Activated T-helper 17 cell treated with anti-CD3 and anti-CD28 coated beads, Interleukin-2, amount 50 U/mL, for 72 hours (primary cell): ENCODE measurements around the gene PCCB. TPM values are rescaled to one million over a fixed set of nuclear protein-coding genes. Genes with fewer than 3 reads are reported as not detected.

ENCODE experiments used
- ATAC-seq: fragments of 150-1000 bp; cut with Tn5 transposase; replicated peaks from 2 replicates; pipeline ENCODE4 v1.10.0; 2021; ENCODE audit warnings: mild to moderate bottlenecking, moderate library complexity
- H3K27ac Mint-ChIP-seq: one replicate; pipeline ENCODE4 v1.8.0; 2022; ENCODE audit warnings: mixed read lengths
- H3K27me3 Mint-ChIP-seq: one replicate; pipeline ENCODE4 v1.8.0; 2022; ENCODE audit warnings: mixed read lengths
- H3K36me3 Mint-ChIP-seq: one replicate; pipeline ENCODE4 v1.8.0; 2022; ENCODE audit warnings: low read depth, mild to moderate bottlenecking, mixed read lengths
- H3K4me1 Mint-ChIP-seq: one replicate; pipeline ENCODE4 v1.8.0; 2022; ENCODE audit warnings: mixed read lengths
- H3K4me3 Mint-ChIP-seq: one replicate; pipeline ENCODE4 v1.8.0; 2022; ENCODE audit warnings: mild to moderate bottlenecking, mixed read lengths
- H3K9me3 Mint-ChIP-seq: one replicate; pipeline ENCODE4 v1.8.0; 2022; ENCODE audit warnings: mixed read lengths
- total RNA-seq, 2 donors: library from RNA; stranded (reverse); gene quantifications; one replicate each; pipeline ENCODE4 v1.2.3, GENCODE V29; 2022

PCCB gene
- total RNA-seq, 2 donors from 2014 or later, result 26.5 to 40.2 TPM

DNA sequence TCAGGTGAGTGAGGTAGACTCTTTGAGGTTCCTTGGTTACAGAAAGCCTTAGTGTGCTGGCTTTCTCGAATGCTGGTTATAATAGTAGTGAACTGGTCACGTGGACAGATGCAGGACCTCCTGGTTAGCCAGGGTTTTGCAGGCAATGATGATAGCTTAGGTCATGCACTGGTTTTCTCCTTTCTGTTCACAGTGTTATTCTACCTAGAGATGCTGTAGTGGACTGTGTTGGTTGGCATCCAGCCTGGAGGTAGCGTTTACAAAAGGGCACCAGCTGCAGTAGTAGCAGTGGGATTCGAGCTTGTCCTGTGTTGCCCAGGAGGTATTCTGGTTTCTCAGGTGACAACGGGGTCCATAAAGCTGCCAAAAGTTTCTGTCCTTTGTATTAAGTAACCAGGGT, 27.0 kb downstream of the PCCB start:
- H3K36me3 Mint-ChIP-seq, result peaks cover 77% of the 10 kb centered on the region
- no peaks in the 10 kb centered on the region for H3K27me3 Mint-ChIP-seq
- no peak for ATAC-seq
- peaks cover 12% of the 10 kb centered on the region for H3K9me3 Mint-ChIP-seq
- no peak overlapping the region for H3K4me3 Mint-ChIP-seq
- H3K4me1 Mint-ChIP-seq, result peaks cover 17% of the 10 kb centered on the region
- H3K27ac Mint-ChIP-seq, result no peak overlapping the region

DNA sequence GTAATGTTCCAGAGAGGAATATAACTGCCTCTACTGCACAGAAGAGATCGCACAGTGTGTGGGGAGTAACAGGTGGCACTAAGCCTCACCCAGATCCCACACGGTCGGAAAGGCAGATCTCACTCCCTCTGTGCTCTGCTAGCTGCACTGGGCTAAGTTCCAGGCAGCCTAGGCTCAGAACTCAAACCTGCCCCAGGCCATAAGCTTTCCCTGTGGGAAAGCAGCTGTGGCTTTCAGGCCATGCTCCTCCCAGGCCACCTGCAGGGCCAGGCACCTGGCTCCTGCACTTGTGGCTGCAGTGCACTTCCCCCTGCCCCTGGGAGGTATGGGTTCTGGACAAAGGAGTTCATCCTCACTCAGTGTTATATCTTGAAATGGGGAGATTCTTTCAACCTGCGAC, 27.5 kb downstream of the PCCB start:
- H3K36me3 Mint-ChIP-seq, result peaks cover 76% of the 10 kb centered on the region
- no peaks in the 10 kb centered on the region for H3K27me3 Mint-ChIP-seq
- ATAC-seq, result no peak
- H3K9me3 Mint-ChIP-seq, result peaks cover 12% of the 10 kb centered on the region
- no peak overlapping the region for H3K4me3 Mint-ChIP-seq
- H3K27ac Mint-ChIP-seq, result no peak overlapping the region
- H3K4me1 Mint-ChIP-seq, result peaks cover 12% of the 10 kb centered on the region

DNA sequence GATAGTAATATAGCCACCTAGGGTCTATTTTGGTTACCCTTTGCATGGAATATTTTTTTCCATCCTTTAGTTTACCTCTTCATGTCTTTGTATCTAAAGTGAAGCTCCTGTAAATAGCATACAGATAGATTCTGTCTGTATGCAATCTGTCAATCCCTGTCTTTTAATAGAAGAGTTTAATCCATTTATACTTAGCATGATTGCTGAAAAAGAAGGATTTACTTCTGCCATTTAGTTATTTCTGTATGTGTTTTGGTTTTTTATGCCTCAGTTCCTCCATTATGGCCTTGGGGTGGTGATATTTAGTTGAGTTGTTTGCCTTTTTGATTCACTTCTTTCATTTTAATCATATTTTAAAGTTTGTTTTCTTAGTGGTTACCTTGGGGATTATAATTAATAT, 29.0 kb downstream of the PCCB start:
- peaks cover 74% of the 10 kb centered on the region for H3K36me3 Mint-ChIP-seq
- no peak overlapping the region for H3K4me3 Mint-ChIP-seq
- ATAC-seq, result no peak
- H3K27ac Mint-ChIP-seq, result no peak overlapping the region
- H3K27me3 Mint-ChIP-seq, result no peaks in the 10 kb centered on the region
- H3K9me3 Mint-ChIP-seq, result peaks cover 12% of the 10 kb centered on the region
- H3K4me1 Mint-ChIP-seq, result peaks cover 7% of the 10 kb centered on the region

DNA sequence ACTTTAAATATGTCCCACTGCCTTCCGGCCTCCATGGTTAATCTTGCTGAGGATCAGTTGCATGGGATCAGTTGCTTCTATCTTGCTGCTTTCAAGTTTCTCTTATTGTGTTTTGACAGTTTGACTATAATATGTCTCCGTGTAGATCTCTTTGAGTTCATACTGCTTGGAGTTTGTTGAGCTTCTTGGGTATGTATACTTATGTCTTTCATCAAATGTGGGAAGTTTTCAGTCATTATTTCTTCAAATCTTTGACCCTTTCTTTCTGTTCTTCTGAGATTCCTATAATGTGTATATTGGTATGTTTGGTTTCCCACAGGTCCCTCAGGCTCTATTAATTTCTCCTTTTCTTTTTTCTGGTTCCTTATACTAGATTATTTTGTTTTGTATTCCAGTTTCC, 30.8 kb downstream of the PCCB start:
- Mint-ChIP-seq H3K4me1 (peaks cover 7% of the 10 kb centered on the region), H3K36me3 (peaks cover 77% of the 10 kb centered on the region), H3K27ac (no peak overlapping the region), H3K27me3 (no peaks in the 10 kb centered on the region), H3K9me3 (peaks cover 12% of the 10 kb centered on the region), H3K4me3 (no peak overlapping the region)
- ATAC-seq, result no peak

DNA sequence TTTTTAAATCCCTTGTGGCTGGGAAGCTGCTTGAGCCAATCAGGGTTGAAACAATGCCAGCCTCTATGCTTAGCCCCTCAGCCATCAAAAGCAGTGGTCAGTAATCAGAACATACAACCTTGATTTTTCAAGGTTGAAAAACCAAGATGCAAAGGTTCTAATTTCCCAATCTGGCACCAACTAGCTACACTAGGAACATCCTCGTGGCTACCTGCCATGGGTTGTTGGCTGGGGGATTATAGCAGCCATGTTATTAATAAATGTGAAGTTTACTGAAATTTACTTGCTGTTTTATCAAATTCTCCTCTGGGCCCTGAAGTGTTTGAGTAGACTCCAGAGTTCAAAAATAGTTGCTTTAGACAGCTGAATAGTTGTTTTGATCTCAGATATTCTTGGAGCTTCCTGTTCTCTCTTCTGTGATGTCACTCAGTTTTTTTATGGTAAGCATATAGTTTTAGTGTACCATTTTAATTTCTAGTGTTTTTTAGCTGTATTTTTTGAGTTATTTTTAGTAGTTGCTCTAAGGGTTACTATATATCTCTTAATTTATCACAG, 31.9 kb downstream of the PCCB start:
- H3K27ac Mint-ChIP-seq, result no peak overlapping the region

DNA sequence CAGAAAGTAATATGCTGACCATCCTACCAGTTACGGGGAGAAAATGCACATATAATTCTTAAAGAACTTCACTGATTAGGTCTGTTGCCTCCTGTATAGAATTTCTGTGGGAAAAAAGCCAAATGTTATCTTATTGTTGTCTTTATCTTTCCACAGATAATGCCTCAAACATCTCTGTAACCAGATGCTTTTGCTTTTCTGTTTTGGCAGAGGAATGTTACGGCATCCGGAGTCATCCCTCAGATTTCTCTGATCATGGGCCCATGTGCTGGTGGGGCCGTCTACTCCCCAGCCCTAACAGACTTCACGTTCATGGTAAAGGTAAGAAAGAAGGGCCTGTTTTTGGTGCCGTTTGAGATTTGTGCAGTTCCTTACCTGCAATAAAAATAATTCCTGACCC, 33.5 kb downstream of the PCCB start:
- no peak for ATAC-seq
- Mint-ChIP-seq H3K9me3 (peaks cover 11% of the 10 kb centered on the region), H3K27ac (no peak overlapping the region), H3K27me3 (no peaks in the 10 kb centered on the region), H3K4me1 (peaks cover 7% of the 10 kb centered on the region), H3K36me3 (peaks cover 84% of the 10 kb centered on the region), H3K4me3 (no peak overlapping the region)

More for the DNA sequence above, 31.9 kb downstream of the PCCB start:
- H3K4me1 Mint-ChIP-seq, result peaks cover 7% of the 10 kb centered on the region
- H3K9me3 Mint-ChIP-seq, result peaks cover 12% of the 10 kb centered on the region
- H3K4me3 Mint-ChIP-seq, result no peak overlapping the region
- ATAC-seq, result no peak
- H3K36me3 Mint-ChIP-seq, result peaks cover 84% of the 10 kb centered on the region
- no peaks in the 10 kb centered on the region for H3K27me3 Mint-ChIP-seq

DNA sequence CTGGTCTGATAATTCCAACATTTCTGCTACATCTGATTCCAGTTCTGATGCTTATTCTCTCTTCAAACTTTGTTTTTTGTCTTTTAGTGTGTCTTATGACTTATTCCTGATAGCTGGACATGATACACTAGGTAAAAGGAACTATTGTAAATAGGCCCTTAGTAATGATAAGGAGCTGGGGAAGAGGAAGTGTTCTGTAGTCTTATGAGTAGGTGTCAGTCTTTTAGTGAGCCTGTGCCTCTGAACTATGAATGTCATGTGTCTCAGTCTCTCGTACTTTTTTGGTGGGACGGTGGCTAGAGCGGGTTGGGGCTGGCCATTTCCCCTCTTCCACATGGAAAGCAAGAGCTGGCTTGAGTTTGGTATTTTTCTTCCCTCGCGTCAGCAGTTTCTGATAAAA, 41.2 kb downstream of the PCCB start:
- Mint-ChIP-seq H3K4me1 (no peaks in the 10 kb centered on the region), H3K27ac (no peak overlapping the region), H3K9me3 (no peaks in the 10 kb centered on the region), H3K36me3 (peaks cover 75% of the 10 kb centered on the region), H3K27me3 (no peaks in the 10 kb centered on the region), H3K4me3 (no peak overlapping the region)
- no peak for ATAC-seq

DNA sequence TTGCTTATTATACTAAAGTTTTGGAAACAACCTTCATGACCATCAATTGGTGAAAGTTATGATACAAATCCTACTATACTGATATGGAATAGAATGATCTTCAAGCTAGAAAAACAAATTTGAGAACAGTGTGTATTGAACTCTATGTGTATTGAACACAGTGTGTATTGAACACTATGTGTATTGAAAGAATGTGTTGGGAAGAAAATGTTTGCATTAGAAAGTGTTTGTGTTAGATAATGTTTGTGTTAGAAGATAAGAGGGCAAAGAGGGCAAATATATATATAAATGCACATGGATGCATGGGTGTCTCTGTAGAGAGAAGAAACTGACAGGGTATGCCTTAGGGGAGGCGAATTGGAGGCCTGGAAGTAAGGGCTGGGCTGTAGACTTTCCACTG, 42.4 kb downstream of the PCCB start:
- Mint-ChIP-seq H3K27ac (no peak overlapping the region), H3K36me3 (peaks cover 71% of the 10 kb centered on the region), H3K27me3 (no peaks in the 10 kb centered on the region), H3K4me3 (no peak overlapping the region), H3K9me3 (no peaks in the 10 kb centered on the region), H3K4me1 (no peaks in the 10 kb centered on the region)
- ATAC-seq, result no peak

DNA sequence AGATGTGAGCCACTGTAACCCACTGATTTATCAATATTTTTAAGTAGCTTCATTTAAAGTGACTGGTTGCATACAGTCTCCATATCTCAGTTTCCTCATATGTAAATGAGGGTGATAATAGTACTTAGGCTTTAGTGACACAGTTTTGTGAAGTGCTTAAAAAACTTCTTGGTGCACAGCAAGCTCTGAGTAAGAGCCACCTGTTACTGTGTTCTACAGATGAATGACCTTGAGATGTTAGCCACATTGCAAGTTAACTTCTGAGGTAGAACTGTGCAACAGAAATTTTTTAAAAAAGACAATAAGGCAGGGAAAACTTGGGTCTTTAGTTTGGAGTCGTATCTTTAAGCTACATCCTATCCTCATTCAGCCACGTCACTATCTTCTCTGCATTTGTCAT, 43.1 kb downstream of the PCCB start:
- H3K27ac Mint-ChIP-seq, result no peak overlapping the region

DNA sequence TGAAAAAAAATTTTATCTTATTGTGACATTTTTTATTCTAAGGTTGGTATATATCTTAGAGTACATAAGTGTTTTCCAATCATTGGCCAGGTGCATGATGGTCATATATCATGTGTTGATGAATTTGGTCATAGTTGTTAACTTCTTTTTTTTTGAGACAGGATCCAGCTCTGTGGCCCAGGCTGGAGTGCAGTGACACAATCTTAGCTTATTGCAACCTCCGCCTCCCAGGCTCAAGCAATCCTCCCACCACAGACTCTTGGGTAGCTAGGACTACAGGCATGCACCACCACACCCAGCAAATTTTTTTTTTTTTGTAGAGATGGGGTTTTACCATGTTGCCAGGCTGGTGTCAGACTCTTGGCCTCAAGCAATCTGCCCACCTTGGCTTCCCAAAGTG, 44.0 kb downstream of the PCCB start:
- H3K27me3 Mint-ChIP-seq, result no peaks in the 10 kb centered on the region
- no peak overlapping the region for H3K4me3 Mint-ChIP-seq
- H3K4me1 Mint-ChIP-seq, result no peaks in the 10 kb centered on the region
- no peaks in the 10 kb centered on the region for H3K9me3 Mint-ChIP-seq
- no peak overlapping the region for H3K27ac Mint-ChIP-seq
- peaks cover 74% of the 10 kb centered on the region for H3K36me3 Mint-ChIP-seq
- ATAC-seq, result no peak

More for the DNA sequence above, 43.1 kb downstream of the PCCB start:
- H3K9me3 Mint-ChIP-seq, result no peaks in the 10 kb centered on the region
- H3K27me3 Mint-ChIP-seq, result no peaks in the 10 kb centered on the region
- ATAC-seq, result no peak
- H3K4me3 Mint-ChIP-seq, result no peak overlapping the region
- no peaks in the 10 kb centered on the region for H3K4me1 Mint-ChIP-seq
- H3K36me3 Mint-ChIP-seq, result peaks cover 71% of the 10 kb centered on the region

DNA sequence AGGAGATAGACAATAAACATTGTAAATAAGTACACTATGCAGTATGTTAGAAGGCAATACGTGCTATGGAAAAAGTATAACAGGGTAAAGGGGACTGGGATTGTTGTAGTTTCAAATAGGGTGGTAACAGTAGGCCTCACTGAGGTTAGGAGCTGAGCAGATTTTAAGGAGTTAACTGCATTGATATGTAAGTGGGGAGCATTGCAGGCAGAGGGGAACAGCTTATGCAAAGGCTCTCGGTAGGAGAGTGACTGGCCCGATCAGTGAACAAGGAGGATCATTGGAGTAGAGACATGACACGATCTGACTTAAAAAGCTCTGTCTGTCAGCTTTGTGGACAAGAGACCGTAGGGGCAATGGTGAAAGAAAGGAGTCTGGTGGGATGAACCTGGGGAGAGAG, 46.8 kb downstream of the PCCB start:
- no peaks in the 10 kb centered on the region for H3K27me3 Mint-ChIP-seq
- no peak overlapping the region for H3K4me3 Mint-ChIP-seq
- no peak overlapping the region for H3K27ac Mint-ChIP-seq
- no peak for ATAC-seq
- H3K9me3 Mint-ChIP-seq, result no peaks in the 10 kb centered on the region
- peaks cover 71% of the 10 kb centered on the region for H3K36me3 Mint-ChIP-seq
- no peaks in the 10 kb centered on the region for H3K4me1 Mint-ChIP-seq

DNA sequence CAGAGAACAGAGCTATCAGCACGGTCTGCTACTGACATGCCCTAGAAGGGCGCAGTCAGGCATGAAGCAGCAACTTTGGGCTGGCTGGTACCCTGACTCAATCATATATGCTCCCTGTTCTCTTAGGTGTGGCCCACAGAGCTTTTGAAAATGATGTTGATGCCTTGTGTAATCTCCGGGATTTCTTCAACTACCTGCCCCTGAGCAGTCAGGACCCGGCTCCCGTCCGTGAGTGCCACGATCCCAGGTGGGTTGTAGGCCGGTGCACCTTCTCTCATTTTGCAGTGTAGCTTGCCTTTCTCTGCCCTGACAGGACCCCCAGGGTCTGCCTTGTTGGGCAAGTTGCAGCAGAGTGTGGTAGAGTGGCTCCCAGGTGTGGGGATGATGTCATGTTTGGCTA, 47.7 kb downstream of the PCCB start:
- Mint-ChIP-seq H3K4me3 (no peak overlapping the region), H3K9me3 (no peaks in the 10 kb centered on the region), H3K36me3 (peaks cover 72% of the 10 kb centered on the region), H3K4me1 (no peaks in the 10 kb centered on the region), H3K27me3 (no peaks in the 10 kb centered on the region), H3K27ac (no peak overlapping the region)
- no peak for ATAC-seq

DNA sequence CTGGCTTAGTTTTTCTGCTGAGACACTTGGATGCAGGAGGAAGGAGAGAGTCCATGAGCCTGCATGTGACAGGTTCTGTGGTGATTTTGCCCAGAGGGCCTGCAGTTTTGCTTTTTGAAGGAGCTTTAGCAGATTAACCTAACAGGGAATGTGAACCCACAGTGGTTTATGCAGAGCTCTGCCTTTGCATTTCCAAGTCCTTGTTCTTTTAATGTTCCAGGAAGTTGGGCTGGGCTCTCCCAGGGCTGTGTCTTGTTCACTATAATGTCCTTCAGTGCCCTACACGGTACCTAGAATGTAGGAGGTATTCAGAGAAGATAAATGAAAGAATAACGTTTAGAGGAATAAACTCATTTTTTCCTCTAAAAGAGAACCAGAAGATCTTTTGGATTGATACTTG, 50.3 kb downstream of the PCCB start:
- Mint-ChIP-seq H3K36me3 (peaks cover 48% of the 10 kb centered on the region), H3K4me1 (no peaks in the 10 kb centered on the region), H3K27ac (no peak overlapping the region), H3K4me3 (no peak overlapping the region), H3K27me3 (no peaks in the 10 kb centered on the region), H3K9me3 (no peaks in the 10 kb centered on the region)
- ATAC-seq, result no peak

DNA sequence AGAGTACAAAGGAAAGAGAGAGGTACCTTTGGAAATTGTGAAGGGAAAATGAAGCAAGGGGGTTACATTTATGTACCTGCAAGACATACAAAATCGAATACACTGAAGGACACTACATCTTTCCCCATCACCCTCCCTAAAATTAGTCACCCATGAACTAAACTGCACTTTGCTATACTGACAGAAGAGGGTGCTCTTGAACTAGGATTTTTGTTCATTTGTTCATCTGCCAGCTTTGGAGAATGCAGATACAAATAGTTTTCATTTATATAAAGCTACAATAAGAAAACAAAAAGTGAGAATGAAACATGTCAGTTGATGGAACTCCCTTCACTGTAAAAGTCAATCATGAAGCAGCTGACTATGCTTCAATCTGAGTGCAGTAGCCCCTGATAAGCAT, 55.7 kb downstream of the PCCB start:
- ATAC-seq, result no peak
- Mint-ChIP-seq H3K27me3 (no peaks in the 10 kb centered on the region), H3K9me3 (no peaks in the 10 kb centered on the region), H3K27ac (no peak overlapping the region), H3K4me1 (no peaks in the 10 kb centered on the region), H3K36me3 (peaks cover 46% of the 10 kb centered on the region), H3K4me3 (no peak overlapping the region)

DNA sequence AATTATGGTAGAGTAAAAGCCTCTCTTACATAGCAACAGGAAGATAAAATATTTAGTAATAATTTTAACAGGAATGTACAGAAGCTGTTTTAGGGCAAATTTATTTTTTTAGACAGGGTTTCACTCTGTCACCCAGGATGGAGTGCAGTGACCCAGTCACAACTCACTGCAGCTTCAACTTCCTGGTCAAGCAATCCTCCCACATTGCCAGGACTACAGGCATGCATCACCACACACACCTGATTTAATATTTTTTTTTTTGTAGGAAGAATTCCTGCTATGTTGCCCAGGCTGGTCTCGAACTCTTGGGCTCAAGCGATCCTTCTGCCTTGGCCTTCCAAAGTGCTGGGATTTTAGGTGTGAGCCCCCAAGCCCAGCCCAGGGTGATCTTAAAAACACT, 61.1 kb downstream of the PCCB start:
- no peaks in the 10 kb centered on the region for H3K27me3 Mint-ChIP-seq
- no peaks in the 10 kb centered on the region for H3K9me3 Mint-ChIP-seq
- H3K27ac Mint-ChIP-seq, result no peak overlapping the region
- H3K4me1 Mint-ChIP-seq, result no peaks in the 10 kb centered on the region
- peaks cover 32% of the 10 kb centered on the region for H3K36me3 Mint-ChIP-seq
- ATAC-seq, result no peak
- no peak overlapping the region for H3K4me3 Mint-ChIP-seq

DNA sequence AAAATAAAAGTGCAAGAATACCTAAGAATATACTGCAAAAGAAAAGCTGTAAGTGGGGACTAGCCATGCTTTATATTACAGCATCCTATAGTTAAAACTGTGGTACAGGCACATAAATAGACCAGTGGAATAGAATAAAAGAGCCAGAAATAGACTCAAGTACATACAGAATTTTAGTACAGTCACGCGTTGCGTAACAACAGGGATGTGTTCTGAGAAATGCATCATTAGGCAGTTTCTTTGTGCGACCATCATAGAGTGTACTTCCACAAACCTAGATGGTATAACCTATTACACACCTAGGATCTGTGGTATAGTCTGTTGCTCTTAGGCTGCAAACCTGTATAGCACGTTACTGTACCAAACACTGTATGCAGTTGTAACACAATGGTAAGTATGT, 61.8 kb downstream of the PCCB start:
- Mint-ChIP-seq H3K9me3 (no peaks in the 10 kb centered on the region), H3K4me3 (no peak overlapping the region), H3K27ac (no peak overlapping the region), H3K27me3 (no peaks in the 10 kb centered on the region), H3K36me3 (peaks cover 37% of the 10 kb centered on the region), H3K4me1 (no peaks in the 10 kb centered on the region)
- ATAC-seq, result no peak
